Loucy (cell line): ENCODE data around the gene SAT2.

Experiments used
- H2AFZ ChIP-seq: fragments of 200-600 bp; sonication (generic); 2 replicates; pipeline ENCODE4 v1.6.0; 2016; ENCODE audit warnings: antibody characterized with exemption, mild to moderate bottlenecking, low read length, moderate library complexity
- H3F3A ChIP-seq: fragments of 200-600 bp; 2 replicates; pipeline ENCODE4 v1.6.0; 2016; ENCODE audit warnings: antibody characterized with exemption, low read depth, mild to moderate bottlenecking
- H3K27me3 ChIP-seq: fragments of 200-600 bp; sonication (generic); 2 replicates; pipeline ENCODE4 v1.6.1; 2014; ENCODE audit warnings: low read length, mild to moderate bottlenecking; ENCODE audit not compliant: insufficient read depth, poor library complexity, severe bottlenecking
- H3K36me3 ChIP-seq: fragments of 200-600 bp; sonication (generic); 2 replicates; pipeline ENCODE4 v1.6.1; 2016; ENCODE audit warnings: low read length; ENCODE audit not compliant: insufficient read depth
- H3K4me1 ChIP-seq: fragments of 200-600 bp; sonication (generic); 2 replicates; pipeline ENCODE4 v1.5.1; 2014; ENCODE audit warnings: low read length, mild to moderate bottlenecking; ENCODE audit not compliant: insufficient read depth, poor library complexity, severe bottlenecking
- H3K4me2 ChIP-seq: fragments of 200-600 bp; sonication (generic); 2 replicates; pipeline ENCODE4 v1.6.0; 2014; ENCODE audit warnings: antibody characterized with exemption, low read length, low read depth, mild to moderate bottlenecking; ENCODE audit not compliant: poor library complexity, severe bottlenecking
- H3K4me3 ChIP-seq: fragments of 200-600 bp; sonication (generic); 2 replicates; pipeline ENCODE4 v1.5.1; 2014; ENCODE audit warnings: low read length, mild to moderate bottlenecking, mixed read lengths; ENCODE audit not compliant: poor library complexity, severe bottlenecking
- H3K79me2 ChIP-seq: fragments of 200-600 bp; sonication (generic); 2 replicates; pipeline ENCODE4 v1.6.1; 2014; ENCODE audit warnings: low read length; ENCODE audit not compliant: insufficient read depth
- H3K9ac ChIP-seq: fragments of 200-600 bp; sonication (generic); 2 replicates; pipeline ENCODE4 v1.6.0; 2014; ENCODE audit warnings: mild to moderate bottlenecking, low read depth, low read length, moderate library complexity; ENCODE audit not compliant: poor library complexity, severe bottlenecking
- H3K9me2 ChIP-seq: fragments of 200-600 bp; sonication (generic); replicated peaks from 2 replicates; pipeline ENCODE4 v1.6.1; 2016; ENCODE audit warnings: low read depth, low read length, mixed read lengths
- H3K9me3 ChIP-seq: fragments of 200-600 bp; sonication (generic); 2 replicates; pipeline ENCODE4 v1.6.1; 2014; ENCODE audit warnings: mild to moderate bottlenecking, antibody characterized with exemption, low read length, low read depth; ENCODE audit not compliant: insufficient read depth
- H4K20me1 ChIP-seq: fragments of 200-600 bp; sonication (generic); 2 replicates; pipeline ENCODE4 v1.6.0; 2014; ENCODE audit warnings: antibody characterized with exemption, low read length, mild to moderate bottlenecking; ENCODE audit not compliant: insufficient read depth, poor library complexity, severe bottlenecking
- CTCF ChIP-seq: fragments of 200-600 bp; sonication (generic); conservative IDR thresholded peaks from 2 replicates; pipeline ENCODE4 v1.5.1; 2014; ENCODE audit warnings: mild to moderate bottlenecking, antibody characterized with exemption, low read length
- EZH2phosphoT487 ChIP-seq: fragments of 200-600 bp; IDR thresholded peaks from 2 replicates; pipeline ENCODE4 v1.6.1; 2018; ENCODE audit warnings: antibody characterized with exemption, mild to moderate bottlenecking, moderate library complexity, borderline replicate concordance

The SAT2 gene

GRCh38 chr17:7582396-7583252, 45.0 kb downstream of the SAT2 start:
- Histone ChIP-seq H2AFZ (no peak overlapping the region), H3K9ac (peak overlapping the region; percentile 95), H3K4me2 (peak overlapping the region; percentile 81), H3K9me2 (no peaks in the 10 kb centered on the region), H3K79me2 (peaks cover 59% of the 10 kb centered on the region), H3K27me3 (no peaks in the 10 kb centered on the region), H4K20me1 (peaks cover 19% of the 10 kb centered on the region), H3K4me3 (peak overlapping the region; percentile 96), H3K36me3 (peaks cover 34% of the 10 kb centered on the region), H3K9me3 (no peaks in the 10 kb centered on the region), H3F3A (peaks cover 18% of the 10 kb centered on the region), H3K4me1 (peaks cover 33% of the 10 kb centered on the region)
- no peak for TF ChIP-seq CTCF
- no peak for TF ChIP-seq EZH2phosphoT487

GRCh38 chr17:7580604-7581575, 46.7 kb downstream of the SAT2 start:
- Histone ChIP-seq H3K36me3 (peaks cover 51% of the 10 kb centered on the region), H3K79me2 (peaks cover 72% of the 10 kb centered on the region), H3K27me3 (no peaks in the 10 kb centered on the region), H3K4me3 (no peak overlapping the region), H3K4me2 (no peak overlapping the region), H3F3A (peaks cover 27% of the 10 kb centered on the region), H2AFZ (no peak overlapping the region), H4K20me1 (peaks cover 36% of the 10 kb centered on the region), H3K9ac (no peak overlapping the region), H3K4me1 (peaks cover 38% of the 10 kb centered on the region), H3K9me3 (no peaks in the 10 kb centered on the region), H3K9me2 (no peaks in the 10 kb centered on the region)
- TF ChIP-seq CTCF = no peak
- no peak for TF ChIP-seq EZH2phosphoT487

GRCh38 chr17:7579834-7580603, 47.6 kb downstream of the SAT2 start:
- peaks cover 45% of the 10 kb centered on the region for H4K20me1 ChIP-seq
- peaks cover 60% of the 10 kb centered on the region for H3K36me3 ChIP-seq
- peaks cover 45% of the 10 kb centered on the region for H3K4me1 ChIP-seq
- H3K27me3 ChIP-seq = no peaks in the 10 kb centered on the region
- H3K9ac ChIP-seq = peak overlapping the region; percentile 29
- TF ChIP-seq EZH2phosphoT487 (no peak), CTCF (no peak)
- H3K9me2 ChIP-seq = no peaks in the 10 kb centered on the region
- H3K4me3 ChIP-seq = peak overlapping the region; percentile 2
- peaks cover 27% of the 10 kb centered on the region for H3F3A ChIP-seq
- peaks cover 72% of the 10 kb centered on the region for H3K79me2 ChIP-seq
- no peaks in the 10 kb centered on the region for H3K9me3 ChIP-seq
- no peak overlapping the region for H2AFZ ChIP-seq
- H3K4me2 ChIP-seq = peak overlapping the region; percentile 39
